Measurements from ENCODE around the gene TOLLIP.

The TOLLIP gene

DNA sequence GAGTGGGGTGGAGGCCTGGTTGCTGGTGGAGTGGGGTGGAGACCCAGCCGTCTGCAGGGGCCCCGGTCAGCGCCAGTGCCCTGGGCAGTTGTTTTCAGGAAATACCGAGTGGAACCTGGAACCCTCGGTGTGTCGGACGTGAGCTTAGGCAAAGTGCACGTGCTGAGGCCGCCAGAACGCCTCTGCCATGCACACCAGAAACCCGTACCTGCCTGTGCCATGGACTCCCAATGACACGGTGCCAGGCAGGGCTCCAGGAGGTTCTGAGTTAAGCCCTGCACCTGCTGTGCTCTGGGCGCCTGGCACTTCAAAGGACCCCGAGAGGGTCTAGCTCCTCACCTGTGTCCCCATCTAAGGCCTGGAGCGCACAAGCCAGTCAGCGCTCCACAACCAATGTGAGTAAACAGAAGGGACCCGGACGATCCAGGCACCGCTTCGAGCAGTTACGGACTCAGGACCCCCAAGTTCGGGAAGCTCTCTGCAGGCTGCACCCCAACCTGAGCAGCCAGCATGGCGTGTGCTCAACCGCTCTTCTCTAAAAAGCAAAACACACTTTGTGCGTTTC is 12.3 kb downstream of the TOLLIP start:
- DNase-seq = no peak

DNA sequence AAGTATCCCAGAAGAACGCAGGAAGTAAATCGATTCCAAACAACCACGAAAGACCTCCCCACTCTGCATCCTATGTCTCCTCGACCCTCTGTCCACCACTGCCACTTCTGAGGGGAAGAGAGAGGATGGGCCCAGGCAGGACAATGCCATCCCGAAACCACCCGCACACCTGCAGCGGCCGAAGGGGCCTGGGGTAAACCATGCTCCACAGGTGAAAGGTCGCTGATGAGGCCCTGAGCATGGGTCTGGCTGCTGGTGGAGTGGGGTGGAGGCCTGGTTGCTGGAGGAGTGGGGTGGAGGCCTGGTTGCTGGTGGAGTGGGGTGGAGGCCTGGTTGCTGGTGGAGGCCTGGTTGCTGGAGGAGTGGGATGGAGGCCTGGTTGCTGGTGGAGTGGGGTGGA is 13.1 kb downstream of the TOLLIP start:
- no peak for DNase-seq

DNA sequence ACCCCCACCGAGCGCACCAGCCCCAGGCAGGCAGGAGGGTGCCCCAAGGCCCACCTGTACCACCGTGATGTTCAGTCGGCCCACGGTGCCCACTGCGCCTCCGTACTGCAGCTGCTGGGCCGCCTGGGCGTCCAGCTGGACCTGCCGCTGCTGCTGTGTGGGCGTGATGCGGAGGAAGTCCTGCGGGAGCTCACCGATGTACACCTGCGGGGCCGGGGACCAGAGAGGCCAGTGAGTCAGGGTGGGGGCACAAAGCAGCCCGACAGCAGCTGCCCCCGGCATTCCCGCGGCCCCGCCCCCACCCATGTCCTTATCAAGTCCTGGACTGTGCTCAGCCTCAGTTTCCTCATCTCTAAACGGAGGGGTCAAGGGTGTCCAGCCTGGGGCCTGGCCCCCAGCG is 13.8 kb downstream of the TOLLIP start:
- no peak for DNase-seq

DNA sequence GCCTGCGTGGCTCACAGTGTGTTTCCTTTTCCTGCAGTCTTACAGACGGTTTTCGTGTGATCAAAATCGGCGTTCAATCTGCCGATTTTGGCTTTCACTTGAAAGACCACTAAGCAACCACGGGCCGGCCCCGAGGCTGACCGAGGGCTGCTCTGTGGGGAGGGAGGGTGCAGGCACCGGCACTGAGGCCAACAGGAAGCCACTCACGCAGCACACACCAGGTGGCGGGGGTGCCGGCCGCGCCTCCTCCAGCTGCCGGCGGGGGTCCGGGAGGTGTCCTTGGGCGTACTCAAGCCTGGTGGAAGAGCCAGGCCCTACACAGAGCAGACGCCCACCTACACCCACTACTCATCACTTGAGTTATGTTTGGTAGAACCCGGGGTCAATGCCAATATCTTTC is 14.3 kb downstream of the TOLLIP start:
- DNase-seq = no peak

DNA sequence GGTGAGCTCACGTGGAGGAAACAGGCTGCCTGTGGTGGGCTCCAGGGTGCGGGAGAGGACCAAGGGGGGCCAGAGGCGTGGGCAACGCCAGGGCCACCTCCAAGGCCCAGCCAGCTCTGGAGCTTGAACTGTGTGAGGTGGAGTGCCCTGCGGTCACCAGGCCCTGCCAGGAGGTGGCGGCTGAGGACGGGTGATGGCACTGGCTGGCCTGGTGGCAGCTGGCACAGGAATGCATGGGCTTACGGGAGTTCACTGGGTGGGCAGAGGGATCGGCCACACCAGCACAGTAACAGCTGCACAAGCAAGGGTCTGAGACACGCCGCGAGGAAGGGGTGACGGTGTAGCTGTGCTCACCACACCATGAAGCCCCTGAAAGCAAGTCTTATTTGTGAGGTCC is 15.8 kb downstream of the TOLLIP start:
- DNase-seq = no peak

DNA sequence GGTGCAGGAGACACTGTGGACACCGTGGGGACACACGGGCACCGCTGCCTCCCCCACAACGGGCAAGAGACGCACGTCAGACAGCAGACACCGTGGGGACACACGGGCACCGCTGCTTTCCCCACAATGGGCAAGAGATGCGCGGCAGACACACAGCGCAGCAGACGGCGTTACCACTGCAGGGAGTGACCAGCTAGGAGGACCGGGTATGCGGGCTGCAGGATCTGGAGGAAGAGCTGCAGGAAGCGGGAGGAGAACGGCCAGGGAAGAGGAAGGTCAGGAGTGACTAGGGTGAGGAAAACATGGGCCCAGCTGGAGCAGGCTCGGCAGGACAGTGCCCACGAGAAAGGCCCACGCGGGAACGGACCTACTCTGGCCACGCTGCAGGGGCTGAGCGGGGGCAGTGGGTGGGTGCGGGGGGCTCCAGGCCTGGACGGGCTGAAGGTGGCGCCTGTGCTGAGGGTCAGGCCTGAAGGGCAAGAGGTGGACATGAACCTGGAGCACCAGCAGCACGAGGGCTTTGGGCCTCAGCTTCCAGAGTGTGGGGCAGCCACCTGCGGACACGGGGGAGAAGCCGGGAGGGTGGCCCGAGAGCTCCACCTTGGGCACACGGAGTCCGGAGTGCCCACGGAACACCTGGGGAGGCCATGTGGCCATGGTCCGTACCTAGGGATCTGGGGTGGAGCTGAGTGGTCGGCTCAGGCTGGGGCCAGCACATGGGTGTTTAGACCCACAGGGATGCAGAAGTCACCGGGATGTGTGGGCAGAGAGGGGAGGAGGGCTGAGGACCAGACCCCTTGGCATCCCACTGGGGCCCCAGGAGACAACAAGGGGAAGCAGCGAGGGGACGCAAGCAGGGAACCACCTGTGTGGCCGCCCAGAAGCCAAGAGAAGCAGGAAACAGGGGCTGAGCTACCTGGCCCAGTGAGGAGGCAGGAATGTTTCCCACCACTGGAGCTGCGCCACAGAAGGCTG is 16.5 kb downstream of the TOLLIP start:
- DNase-seq = no peak

DNA sequence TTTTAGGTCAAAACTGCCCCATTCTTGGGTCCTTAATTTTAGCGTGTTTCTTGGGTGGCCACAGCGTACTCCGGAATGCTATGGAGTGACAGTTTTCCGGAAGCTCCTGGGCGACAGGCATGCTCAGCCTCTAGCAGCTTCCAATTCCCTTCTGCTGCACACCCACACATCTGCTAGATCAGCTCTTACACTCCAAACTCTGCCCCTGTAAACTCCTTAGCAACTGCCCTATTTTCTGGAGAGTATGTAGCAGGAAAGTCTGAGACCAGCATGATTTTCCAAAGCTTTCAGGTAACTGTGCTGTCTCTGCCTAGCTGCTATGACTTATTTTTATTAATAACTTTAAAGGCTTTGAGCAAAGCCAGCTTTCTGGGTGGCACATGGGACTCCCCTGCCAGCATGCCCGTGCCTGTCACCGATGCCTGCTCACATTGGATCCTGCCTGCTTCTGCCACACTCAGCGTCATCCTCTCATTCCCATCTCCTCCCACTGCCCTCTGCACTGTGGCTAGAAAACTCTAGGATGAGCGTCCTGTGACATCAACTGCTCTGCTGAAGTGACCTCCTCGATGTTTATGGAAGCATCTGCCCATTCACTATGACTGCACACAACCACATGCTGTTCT is 17.3 kb downstream of the TOLLIP start:
- DNase-seq = no peak

DNA sequence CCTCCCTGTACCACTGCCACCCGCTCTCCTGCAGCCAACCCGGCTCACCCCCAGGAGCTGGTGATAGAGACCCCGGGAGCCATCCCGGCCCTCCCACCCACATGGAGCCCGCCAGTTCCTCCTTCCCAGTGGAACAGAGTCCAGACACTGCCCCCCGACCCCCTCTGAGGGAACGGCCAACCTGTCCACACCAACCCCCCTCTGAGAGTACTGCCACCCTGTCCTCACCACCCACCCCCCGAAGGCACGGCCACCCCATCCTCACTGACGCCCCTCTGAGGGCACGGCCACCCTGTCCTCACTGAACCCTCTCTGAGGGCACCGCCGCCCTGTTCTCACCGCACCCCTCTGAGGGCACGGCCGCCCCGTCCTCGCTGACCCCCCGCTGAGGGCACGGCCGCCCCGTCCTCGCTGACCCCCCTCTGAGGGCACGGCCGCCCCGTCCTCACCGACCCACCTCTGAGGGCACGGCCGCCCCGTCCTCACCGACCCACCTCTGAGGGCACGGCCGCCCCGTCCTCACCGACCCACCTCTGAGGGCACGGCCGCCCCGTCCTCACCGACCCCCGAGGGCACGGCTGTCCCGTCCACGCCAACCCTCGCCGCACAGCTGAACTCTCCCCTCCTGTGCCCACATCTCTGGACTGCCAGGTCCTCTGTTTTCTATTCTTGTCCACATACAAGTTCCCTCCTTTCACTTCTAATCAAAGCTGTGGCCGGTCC is 18.0 kb downstream of the TOLLIP start:
- DNase-seq = no peak

DNA sequence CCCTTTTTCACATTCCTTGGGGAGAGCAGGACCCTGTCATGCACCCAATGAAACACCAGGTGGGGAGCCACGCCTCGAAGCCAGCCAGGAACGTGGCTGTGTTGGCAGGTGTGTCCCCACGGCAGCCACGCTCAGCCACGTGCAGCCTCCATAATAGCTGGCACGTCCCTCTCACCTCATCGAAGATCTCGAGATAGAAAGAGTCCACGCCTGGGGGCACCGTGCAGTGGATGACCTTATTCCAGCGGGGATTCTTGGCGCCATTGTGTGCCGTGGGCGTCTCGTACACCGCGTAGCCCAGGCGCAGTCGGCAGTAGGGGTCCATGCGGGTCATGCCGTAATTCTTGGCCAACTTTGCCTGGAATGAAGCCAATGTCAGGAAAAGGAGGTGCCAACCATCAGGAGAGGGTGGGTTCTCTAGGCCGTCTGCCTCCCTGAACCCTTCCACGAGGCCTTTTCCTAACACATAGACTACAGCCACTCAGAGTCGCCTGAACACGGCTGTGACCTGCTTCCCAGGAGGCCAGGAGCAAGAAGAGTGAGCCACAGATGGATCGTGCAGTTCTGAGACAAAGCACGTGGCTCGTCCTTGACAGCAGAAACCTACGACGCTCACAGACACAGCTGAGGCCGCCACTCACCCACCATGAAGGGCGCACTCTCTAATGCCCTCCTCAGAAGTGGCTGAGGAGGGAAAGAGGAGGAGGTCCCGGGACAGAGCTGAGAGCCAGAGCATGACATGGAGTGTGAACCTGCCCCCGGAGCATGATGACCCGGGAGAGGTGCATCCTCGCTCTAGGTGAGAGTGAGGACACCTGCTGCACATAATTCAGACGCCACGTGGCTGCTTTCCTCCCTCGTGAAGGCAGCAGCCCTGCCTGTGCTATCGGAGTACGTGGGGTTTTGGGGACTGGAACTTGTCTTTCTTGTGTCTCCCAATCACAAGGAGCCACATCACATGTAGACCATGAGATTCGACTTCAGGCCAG is 19.1 kb downstream of the TOLLIP start:
- no peak for DNase-seq

DNA sequence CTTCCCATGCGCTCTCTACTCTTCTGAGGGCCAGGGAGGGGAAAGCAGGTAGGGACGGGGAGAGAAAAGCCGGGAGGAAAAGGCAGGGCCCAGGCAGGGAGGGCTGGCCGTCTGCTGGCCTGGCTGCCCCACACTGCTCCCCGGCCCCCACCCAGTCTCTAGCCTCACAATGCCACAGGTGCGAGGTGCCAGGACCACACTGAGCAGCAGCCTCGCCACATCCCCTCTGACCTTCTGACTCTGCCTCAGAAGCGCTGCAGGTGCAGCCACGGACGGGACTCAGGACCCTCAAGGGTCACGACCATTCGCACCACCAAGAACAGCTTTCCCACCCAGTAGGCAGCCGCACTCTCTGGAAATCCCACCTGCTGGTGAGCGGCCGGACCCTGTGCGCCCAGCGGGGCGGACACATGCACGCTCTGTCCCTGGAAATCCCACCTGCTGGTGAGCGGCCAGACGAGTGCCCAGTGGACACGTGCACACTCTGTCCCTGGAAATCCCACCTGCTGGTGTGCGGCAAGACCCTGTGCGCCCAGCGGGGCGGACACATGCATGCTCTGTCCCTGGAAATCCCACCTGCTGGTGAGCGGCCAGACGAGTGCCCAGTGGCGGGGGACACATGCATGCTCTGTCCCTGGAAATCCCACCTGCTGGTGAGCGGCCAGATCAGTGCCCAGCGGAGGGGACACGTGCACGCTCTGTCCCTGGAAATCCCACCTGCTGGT is 20.1 kb downstream of the TOLLIP start:
- DNase-seq = no peak

DNA sequence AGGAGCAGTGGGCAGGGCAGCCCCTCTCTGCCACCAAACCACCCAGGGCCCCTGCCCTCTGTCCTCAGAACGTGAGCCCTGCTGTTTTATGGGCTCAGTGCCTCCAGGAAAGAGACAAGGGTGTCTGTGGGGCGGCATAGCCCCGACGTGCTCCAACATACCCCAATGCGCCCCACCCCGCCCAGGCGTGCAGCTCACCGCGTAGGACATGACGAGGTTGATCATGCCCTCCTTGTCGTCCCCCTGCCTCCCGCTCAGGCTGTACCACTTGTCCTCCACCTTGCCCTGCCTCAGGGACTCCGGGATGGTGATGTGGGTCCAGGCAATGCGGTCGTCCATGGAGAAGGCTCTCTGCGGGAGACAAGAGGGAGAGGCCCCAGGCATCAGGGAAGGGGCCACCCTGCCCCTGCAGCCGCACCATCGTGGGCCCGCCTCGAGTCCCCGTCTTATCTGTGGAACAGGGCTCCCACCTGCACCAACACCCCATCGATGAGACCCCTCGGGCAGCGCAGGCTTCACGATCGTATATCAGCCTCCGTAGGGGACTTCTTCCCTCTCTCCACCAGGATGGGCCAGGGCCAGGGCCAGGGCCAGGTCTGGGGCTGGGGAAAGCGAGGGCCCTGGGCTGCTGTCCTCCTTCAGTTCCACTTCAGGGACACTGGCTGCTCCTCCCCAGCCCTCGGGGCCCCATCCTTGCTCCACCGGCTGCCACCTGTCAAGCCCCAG is 20.8 kb downstream of the TOLLIP start:
- no peak for DNase-seq

DNA sequence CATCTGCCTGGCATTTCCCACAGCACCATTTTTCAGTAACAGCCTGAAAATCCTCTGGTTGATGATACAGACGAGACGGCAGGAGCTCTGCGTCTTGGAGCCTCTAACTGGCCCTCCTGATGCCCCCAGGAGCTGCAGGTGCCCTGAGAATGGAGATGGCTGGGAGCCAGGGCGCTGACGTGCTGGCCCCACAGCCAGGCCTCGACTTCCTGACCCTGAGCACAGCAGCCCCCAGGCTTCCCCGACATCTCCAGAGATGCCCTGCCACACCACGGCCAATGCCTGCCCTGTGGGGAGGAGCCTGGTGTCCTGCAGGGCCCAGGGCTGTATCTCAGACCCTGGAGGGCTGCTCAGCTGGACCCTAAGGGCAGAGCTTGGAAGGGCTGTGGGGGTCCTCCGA is 21.5 kb downstream of the TOLLIP start:
- DNase-seq = no peak

DNA sequence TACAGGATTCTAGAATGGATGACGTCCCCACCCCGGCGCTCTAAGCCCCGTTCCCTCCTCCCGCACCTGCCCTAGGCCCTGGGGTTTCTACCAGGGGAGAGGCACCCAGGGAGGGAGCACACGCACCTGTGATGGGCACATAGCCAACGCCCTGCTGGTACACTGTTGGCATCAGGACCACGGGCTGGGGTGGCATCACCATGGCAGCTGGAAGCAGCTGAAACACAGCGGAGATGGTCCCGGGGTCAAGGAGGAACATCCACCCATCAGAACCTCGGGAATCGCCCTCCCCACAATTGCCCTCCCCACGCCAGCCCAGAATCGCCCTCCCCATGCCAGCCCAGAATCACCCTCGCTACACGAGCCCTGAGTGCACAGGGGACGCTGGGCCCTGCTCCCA is 23.6 kb downstream of the TOLLIP start:
- no peak for DNase-seq

DNA sequence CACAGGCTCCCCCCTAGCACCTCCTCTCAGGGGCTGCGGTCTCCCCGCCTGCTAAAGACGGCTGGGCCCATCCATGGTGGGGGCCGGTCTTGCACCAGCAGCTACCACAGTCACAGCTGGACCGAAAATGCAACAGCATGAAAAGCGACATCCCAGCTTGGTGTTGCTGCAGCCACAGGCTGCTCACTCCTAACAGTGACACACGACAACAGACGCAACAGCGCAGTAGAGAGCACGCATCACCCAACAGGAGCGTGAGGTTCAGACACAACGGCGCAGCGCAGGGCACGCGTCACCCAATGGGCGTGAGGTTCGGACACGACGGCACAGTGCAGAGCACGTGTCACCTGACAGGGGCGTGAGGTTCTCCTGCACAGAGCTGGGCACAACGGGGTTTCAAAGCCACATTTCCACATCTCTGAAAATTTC is 24.1 kb downstream of the TOLLIP start:
- DNase-seq = no peak

DNA sequence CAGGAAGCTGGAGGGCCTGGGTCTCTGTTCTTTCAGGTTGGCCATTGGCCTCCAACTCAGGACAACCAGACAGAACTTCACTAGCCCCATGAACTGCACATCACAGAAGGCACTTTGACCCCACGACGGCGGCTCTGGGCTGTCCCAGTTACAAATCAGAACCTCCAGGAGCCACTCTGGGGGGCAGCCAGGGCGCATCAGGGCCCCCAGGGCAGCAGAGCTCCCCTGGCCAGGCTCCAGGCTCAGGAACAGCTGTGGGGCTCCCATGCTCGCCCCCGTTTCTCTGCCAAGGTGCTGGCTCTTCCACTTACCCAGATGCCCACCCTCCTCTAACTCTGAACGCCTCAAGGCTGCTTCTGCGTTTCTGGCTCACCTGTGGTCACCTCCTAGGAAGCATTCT is 25.5 kb downstream of the TOLLIP start:
- DNase-seq = no peak

DNA sequence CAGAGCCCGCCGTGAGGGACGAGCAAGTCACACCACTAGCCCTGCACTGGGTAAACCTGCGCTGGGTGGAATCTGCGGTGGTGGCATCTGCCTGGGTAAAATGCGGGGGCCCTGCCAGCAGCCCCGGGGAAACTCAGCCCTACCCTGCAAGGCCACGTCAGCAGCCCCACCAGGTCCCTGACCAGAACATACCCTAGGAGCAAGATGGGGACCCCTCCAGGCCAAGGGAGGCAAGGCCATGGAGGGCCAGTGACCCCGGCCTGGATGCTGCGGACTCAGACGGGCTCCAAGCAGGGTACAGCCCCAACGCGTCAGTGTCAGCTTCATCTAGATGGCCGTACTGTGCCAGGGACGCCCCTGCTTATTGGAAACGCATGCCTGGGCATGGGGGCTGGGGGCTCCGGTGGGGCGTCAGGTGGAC is 26.3 kb downstream of the TOLLIP start:
- DNase-seq = no peak

DNA sequence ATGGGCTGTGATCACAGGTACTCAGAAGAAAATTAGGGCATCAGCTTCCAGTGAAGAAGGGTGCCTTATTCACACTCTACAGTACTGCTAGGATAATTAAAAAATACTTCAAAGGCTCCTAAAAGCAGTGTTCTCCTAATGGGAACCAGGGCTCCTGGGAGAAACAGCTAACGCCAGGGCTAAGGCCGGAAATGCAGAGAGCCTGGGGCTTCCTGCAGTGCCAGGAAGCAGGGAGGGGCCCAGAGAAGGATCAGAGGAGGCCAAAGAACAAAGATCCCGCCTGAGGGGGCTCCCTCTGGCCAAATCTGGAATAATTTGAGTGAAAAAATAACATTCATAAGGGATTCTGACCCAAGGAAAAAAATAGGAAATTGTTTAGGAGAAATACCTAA is 27.5 kb downstream of the TOLLIP start:
- no peak for DNase-seq

DNA sequence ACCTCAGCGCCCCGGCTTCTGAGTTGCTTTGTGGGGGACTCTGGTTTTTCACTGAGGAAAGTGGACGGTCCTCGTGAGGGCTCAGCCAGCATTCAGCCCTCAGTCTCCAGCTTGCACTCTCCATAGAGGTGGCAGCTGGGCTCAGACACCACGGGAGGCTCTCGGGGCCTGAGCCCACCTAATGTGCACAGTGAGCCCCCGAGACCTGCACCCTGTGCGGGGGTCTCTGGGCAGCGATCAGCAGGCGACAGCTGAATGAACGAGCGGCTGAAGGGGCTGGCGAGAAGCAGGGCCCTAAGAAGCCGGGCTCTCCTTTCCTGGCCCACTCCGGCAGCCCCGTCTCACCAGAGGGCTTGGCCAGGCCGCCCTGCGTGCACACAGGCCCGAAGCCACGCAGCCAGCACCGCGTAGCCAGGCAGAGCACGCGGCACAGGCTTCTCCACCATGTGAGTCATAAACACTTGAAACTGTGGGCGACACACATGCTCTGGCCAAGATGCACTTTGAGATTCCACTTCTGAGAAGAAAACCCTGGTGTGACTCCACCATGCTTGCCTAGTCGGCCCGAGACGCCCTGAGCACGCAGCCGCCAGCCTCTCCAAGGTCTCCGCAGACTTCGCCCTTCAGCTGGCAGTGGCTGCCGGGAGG is 28.0 kb downstream of the TOLLIP start:
- no peak for DNase-seq

DNA sequence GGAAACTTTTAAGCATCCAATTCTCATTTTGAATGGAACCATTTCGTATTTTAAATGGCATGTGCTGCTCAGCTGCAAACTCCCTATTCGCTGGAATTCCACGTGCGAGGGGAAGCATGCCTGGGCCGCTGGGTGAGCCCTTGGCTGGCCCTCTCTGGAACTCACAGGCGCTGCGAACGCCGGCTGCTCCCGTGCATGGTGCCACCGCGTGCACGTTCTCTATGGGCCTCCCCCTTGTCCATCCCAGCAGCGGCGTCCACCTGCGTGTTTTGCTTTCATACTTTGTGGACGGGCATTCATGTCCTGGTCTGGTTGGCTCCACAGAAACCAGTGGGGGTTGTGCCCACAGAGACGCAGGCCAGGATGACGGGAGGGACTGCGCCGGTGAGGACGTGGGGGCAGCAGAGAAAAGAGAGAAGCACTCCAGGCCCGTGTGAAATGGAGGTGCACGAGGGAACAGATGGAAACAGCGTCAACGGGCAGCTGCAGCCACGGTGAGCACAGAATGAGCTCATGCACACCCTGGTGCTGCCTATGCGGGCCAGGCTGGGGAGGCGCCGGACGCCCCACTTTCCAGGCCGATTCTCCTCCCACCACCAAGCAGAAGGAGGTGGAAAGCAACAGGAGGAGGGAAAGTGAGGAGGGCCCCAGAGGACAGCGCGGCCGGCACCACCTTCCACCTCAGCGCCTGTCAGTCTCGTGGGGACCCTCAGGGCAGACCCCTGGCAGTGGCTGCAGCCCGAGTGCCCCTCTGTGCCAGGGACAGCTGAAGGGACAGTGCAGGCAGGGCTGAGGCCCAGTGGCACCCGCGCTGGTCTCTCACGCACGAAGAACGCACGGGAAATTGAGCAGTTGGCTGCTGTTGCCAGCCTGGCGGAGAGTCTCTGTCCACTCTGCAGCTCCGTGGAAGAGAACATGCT is 29.1 kb downstream of the TOLLIP start:
- no peak for DNase-seq
